ENCODE measurements around the gene GLT8D1. TPM values are rescaled to one million over a fixed set of nuclear protein-coding genes. Genes with fewer than 3 reads are reported as not detected.
A peak's percentile ranks its signal among the peaks of the same experiment; 100 is the strongest.

Gene GLT8D1
- total and polyA plus RNA-seq, 2 of the 13 experiments (the other 11 are each of a cell fraction or from before 2014, with no cell fraction given) = 110 to 121 TPM

- TF ChIP-seq ZNF782 (CRISPR knock-in tag; IDR thresholded peaks at IDR 0.05; ENCODE audit: borderline replicate concordance) (peak; percentile 38; the same call in 1 of the 2 replicates), RCOR2 (CRISPR knock-in tag; IDR thresholded peaks at IDR 0.05) (0 out of 2 replicates have a peak, but pooled peaks have one; percentile 56), ZBTB21 (CRISPR knock-in tag; IDR thresholded peaks at IDR 0.05) (peak; percentile 56; the same call in 1 of the 2 replicates), ZNF207 (IDR thresholded peaks at IDR 0.05; ENCODE audit: borderline replicate concordance) (no peak), ZNF781 (CRISPR knock-in tag; IDR thresholded peaks at IDR 0.05; ENCODE audit: borderline replicate concordance, not compliant biosample characterization) (no peak), SP2 (CRISPR knock-in tag; IDR thresholded peaks at IDR 0.05) (no peak), ZC3H4 (CRISPR knock-in tag; IDR thresholded peaks at IDR 0.05; ENCODE audit: borderline replicate concordance) (no peak), TEAD3 (CRISPR knock-in tag; optimal IDR thresholded peaks at IDR 0.05; ENCODE audit: borderline replicate concordance) (peak; percentile 72), DNMT1 (CRISPR knock-in tag; IDR thresholded peaks at IDR 0.05) (no peak), DPF2 (CRISPR knock-in tag; IDR thresholded peaks at IDR 0.05; ENCODE audit: borderline replicate concordance, low read depth) (peak; percentile 73), RARA (CRISPR knock-in tag; IDR thresholded peaks at IDR 0.05) (peak; percentile 98), RELA (CRISPR knock-in tag; IDR thresholded peaks at IDR 0.05) (no peak), RNF2 (conservative IDR thresholded peaks at IDR 0.05; ENCODE audit: low read depth) (no peak), ZMYM4 (CRISPR knock-in tag; IDR thresholded peaks at IDR 0.05) (peak; percentile 71), ATF6 (CRISPR knock-in tag; conservative IDR thresholded peaks at IDR 0.05) (no peak), FIP1L1 (IDR thresholded peaks at IDR 0.05; ENCODE audit: borderline replicate concordance, insufficient read depth, low read depth, low read length) (no peak), MNT (IDR thresholded peaks at IDR 0.05) (peak; percentile 94), MTERF4 (CRISPR knock-in tag; IDR thresholded peaks at IDR 0.05) (no peak), ZNF501 (CRISPR knock-in tag; IDR thresholded peaks at IDR 0.05) (no peak; the same call in 1 of the 2 replicates), ZNF570 (CRISPR knock-in tag; IDR thresholded peaks at IDR 0.05; ENCODE audit: borderline replicate concordance) (no peak), CERS6 (CRISPR knock-in tag; IDR thresholded peaks at IDR 0.05) (no peak), ZNF180 (CRISPR knock-in tag; IDR thresholded peaks at IDR 0.05; ENCODE audit: borderline replicate concordance, low read depth) (no peak)
Measured at GRCh38 chr3:52704611-52705437, 767 bp downstream of the GLT8D1 start (continued).

Data from HepG2 (cell line).